Left ventricle myocardium superior (tissue), 1 donor: ENCODE results near the gene TBX21. TPM values are rescaled to one million over a fixed set of nuclear protein-coding genes. Genes with fewer than 3 reads are reported as not detected.
A peak's percentile ranks its signal among the peaks of the same experiment; 100 is the strongest.

Source experiments
- ATAC-seq: fragments of 200-7000 bp; cut with Tn5 transposase; one replicate; pipeline ENCODE4 v1.9.1; 2020; ENCODE audit warnings: mild to moderate bottlenecking, moderate library complexity
- DNase-seq: peaks from one replicate; pipeline ENCODE4 v3.0.0-alpha.2; 2020
- intact Hi-C: fragments of 100-400 bp; cut with micrococcal nuclease; formaldehyde crosslinking; loops from one replicate; pipeline ENCODE4 v1.11.0; 2022
- long read RNA-seq: library from polyadenylated mRNA; unstranded; transcript quantifications from one replicate; pipeline ENCODE4 v2.0.0, GENCODE V29; 2021
- total RNA-seq: library from RNA; stranded (reverse); fragmentation: NEBNext Ultra II Directional; extraction: Animal tissue kit (Norgen Biotek cat#: 25700); gene quantifications from one replicate; pipeline ENCODE4 v1.2.1, GENCODE V29; 2021
- donor health status: DM: no; HTN: yes; CAD: no; lungs with severe emphysema.

TBX21 gene, protein sequence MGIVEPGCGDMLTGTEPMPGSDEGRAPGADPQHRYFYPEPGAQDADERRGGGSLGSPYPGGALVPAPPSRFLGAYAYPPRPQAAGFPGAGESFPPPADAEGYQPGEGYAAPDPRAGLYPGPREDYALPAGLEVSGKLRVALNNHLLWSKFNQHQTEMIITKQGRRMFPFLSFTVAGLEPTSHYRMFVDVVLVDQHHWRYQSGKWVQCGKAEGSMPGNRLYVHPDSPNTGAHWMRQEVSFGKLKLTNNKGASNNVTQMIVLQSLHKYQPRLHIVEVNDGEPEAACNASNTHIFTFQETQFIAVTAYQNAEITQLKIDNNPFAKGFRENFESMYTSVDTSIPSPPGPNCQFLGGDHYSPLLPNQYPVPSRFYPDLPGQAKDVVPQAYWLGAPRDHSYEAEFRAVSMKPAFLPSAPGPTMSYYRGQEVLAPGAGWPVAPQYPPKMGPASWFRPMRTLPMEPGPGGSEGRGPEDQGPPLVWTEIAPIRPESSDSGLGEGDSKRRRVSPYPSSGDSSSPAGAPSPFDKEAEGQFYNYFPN
- total RNA-seq = 0.40 TPM
- long read RNA-seq = 0 reads

DNA sequence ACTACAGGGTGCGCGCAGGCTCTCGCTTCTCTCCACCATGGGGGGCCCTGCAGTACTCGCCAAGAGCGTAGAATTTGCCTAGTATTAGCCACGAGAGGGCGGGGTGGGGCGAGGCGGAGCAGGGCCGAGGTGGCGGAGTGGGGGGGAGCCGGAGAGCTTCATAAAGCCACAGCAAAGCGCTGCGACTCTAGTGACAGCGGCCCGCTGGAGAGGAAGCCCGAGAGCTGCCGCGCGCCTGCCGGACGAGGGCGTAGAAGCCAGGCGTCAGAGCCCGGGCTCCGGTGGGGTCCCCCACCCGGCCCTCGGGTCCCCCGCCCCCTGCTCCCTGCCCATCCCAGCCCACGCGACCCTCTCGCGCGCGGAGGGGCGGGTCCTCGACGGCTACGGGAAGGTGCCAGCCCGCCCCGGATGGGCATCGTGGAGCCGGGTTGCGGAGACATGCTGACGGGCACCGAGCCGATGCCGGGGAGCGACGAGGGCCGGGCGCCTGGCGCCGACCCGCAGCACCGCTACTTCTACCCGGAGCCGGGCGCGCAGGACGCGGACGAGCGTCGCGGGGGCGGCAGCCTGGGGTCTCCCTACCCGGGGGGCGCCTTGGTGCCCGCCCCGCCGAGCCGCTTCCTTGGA is at the start of gene TBX21:
TSS of gene TBX21 (plus strand) at position 190 of the 627 bp plus-strand sequence. CDS start at position 409, 219 bp downstream.
- ATAC-seq (peak; percentile 87), DNase-seq (peak; percentile 78)
- intact Hi-C loops = no loop called here

DNA sequence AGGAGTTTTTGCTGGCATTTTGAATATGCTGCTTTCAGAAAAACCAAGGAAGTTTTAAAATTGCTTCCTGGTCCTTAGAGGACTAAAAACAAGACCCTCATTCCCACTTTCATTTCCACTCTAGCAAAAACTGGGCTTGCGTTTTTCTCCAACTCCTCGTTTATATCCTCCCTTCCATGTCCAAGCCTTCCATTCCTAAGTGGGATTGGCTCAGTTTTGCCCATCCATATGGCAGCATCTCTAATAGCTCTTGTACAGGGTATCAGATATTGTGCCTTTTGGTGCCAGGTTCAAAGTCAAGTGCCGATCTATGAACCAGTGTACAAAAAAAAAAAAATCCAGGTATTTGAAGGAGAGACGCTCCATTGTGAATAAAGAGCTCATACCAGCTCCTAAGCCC is 49.0 kb upstream of the TBX21 start:
- DNase-seq (no peak), ATAC-seq (no peak)
- intact Hi-C loops = no loop called here

DNA sequence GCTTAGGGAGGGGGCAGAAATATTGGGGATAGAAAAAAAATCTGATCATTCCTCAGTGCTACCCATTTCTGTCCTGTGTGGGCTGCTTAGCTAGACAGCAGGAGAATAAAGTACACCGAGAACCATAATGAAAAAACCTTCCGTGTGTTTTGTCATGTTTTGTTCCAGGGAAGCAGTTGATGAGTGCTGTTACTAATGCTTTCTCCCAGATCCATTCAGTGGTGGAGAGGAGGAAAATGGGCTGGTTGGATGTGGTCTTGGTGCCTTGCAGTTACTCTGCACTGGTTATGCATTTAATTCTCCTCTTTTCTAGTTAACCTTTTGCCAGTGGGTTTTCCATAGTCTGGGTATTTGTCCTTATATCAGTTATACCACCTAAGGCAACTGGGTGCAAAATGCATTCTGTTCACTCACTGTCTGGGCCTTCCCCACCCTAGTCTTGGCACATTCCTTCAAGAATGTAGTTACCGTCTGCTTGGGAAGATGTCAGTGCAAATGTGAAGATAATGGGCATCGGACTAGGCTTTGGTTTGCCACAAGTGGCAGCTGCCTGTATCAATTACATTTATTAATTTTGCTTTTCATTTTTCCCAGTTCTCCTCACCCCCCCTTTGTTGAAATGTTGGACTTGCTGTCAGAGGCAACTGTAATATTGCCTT is 48.4 kb upstream of the TBX21 start:
- intact Hi-C loops = no loop called here
- DNase-seq (no peak), ATAC-seq (no peak)

DNA sequence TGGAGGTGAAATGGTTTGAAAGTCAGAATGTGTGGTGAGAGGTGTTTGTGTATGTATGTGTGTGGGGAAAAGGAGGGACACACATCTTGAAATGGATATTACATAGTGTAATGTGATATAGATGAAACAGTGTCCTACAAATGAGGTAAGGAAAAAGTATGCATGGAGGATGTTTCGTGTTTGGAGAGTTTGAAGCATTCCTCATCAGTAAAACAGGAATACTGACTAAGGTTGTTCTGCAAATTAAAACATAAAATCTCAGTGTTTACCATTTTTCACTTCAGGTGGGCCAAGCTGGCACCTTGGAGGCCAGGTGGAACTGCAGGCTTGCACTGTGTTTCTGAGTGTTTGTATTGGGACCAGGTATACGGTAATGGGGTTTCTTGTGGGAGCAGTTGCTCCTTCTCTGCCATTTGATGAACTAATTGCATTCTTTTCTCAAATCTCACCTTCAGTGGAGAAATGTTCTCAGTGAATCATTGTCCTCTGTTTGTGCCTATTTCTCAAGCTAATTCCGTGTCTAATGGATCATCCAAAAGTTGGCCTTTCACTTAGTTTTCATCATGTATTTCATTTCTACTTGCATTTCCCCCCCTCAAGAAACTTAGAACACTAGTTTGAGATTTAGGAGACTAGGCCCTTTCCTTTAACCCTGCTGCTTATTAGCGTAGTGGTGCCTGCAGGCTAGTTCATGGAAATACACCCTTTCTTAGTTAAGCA is 47.3 kb upstream of the TBX21 start:
- DNase-seq = no peak
- ATAC-seq = no peak
- intact Hi-C loops = no loop called here

GRCh38 chr17:47686276-47686635 is 46.8 kb upstream of the TBX21 start:
- DNase-seq = no peak
- no peak for ATAC-seq
- intact Hi-C loops = no loop called here

- DNase-seq (no peak), ATAC-seq (no peak)
- intact Hi-C loops = no loop called here
These were observed 46.2 kb upstream of the TBX21 start for GRCh38 chr17:47686664-47687327.

DNA sequence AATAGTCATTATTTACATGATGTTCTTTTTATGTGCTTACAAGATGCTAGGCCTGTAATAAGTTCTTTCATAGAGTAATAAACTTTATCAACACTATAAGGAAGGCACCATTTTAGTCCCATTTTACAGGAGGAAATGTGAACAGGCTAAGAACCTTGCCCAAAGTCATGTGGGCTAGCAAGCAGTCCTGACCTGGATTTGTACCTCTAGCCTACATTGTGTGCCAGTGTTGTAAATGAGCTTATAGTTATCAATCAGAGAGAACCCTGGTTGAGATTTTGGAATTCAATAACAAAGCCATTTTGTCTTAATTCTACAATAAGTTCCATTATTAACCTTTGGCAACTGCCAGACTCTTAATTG is 45.7 kb upstream of the TBX21 start:
- intact Hi-C loops = no loop called here
- DNase-seq (no peak), ATAC-seq (no peak)

DNA sequence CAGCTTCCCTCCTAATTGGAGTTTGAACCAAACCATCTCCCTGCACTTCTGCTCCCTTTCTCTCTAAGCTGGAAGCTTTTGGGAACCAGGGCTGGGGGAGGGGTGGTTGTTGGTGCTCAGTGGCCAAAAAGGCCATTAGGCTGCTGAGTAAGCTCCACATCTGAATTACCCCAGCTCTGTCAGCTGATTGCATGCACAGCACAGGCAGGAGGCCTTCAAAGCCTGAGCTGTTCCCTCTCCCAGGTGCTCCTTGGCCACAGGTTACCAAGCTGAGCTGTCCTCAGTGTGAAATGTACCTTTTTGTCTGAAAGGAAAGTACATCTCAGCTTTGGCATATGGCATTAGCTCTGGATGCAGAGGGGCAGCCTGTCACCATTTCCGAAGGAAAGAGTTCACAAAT is 45.3 kb upstream of the TBX21 start:
- ATAC-seq (peak; percentile 33), DNase-seq (no peak)
- intact Hi-C loops = no loop called here

DNA sequence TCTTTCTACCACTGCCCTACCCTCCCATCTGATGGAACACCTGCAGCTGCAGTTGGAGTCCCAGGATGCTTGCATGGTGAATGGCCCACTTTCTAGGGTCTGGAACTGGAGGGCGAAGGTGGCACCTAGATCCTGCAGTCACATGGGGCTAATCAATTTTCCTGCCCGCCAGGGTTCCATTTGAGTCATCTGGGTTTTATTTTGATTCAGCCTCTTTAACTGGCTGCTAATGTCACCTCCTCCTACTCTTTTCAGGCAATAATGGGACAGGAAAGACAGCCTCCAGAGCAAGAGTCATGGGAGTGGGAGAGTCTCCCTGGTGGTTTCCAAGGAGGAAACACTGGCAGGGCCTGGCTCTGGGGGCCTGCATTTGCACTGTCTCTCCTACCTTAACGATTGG is 42.9 kb upstream of the TBX21 start:
- ATAC-seq (no peak), DNase-seq (no peak)
- intact Hi-C loops = no loop called here

- DNase-seq (no peak), ATAC-seq (no peak)
- intact Hi-C loops = no loop called here
These were observed 40.7 kb upstream of the TBX21 start for GRCh38 chr17:47692137-47692894.

DNA sequence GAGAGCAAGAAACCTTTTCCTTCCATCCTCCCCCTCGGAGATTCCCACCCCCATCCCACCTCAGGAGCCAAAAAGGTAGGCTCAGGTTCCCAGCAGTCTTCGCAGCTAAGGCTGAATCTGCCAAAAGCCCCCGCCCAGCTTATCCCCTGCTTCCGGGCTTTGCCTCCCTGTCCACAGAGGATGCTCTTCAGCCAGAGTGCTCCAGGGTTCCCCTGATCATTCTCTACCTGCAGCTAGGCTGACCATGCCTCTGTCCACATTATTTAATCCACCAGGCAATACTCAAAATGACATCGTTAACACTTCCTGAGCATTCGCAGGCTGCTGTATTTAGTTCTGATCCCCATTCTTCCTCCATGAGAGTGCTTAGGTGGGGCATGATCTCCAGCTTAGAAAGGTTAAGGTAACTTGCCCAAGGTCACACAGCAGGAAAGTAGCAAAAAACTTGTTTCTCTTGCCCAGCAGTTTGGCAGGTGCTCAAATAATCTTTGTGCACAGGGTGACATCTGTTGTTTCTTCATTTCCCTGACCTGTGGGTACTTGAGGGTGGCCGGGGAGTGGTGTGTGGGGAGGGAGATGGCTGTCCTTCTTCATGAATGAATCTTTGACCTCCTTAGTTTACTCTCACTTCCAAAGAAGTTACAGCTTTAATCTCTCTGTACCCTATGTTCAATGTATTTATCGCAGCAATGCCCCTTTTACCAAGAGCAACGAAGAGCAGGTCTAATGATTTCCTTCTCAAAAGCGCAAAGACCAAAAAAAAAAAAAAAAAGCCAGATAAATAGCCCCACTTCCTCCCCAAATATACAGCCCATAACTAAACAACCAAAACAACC is 39.9 kb upstream of the TBX21 start:
- ATAC-seq (no peak), DNase-seq (no peak)
- intact Hi-C loops = no loop called here

- ATAC-seq (peak; percentile 54), DNase-seq (peak; percentile 71)
- intact Hi-C loops = no loop called here
These were observed 39.1 kb upstream of the TBX21 start, which contains the start of gene TBKBP1 for GRCh38 chr17:47693731-47694580. TBKBP1 (plus strand) TSS chr17:47694161; CDS start chr17:47696113, 1,952 bp downstream.

- peak; percentile 71 for ATAC-seq
- DNase-seq = peak; percentile 82
- intact Hi-C loops = no loop called here
These were observed 38.2 kb upstream of the TBX21 start for GRCh38 chr17:47694581-47695428.

GRCh38 chr17:47695429-47696376 is 37.3 kb upstream of the TBX21 start:
- intact Hi-C loops = no loop called here
- DNase-seq (peak; percentile 81), ATAC-seq (peak; percentile 60)
